Naive B cell (primary cell): ENCODE measurements around the gene GCG. TPM values are rescaled to one million over a fixed set of nuclear protein-coding genes. Genes with fewer than 3 reads are reported as not detected.

Experiments
- ATAC-seq, 2 donors: fragments of 150-1000 bp; cut with Tn5 transposase; 2 replicates each; pipeline ENCODE4 v1.10.0; 2021; ENCODE audit warnings: low read depth in 2 of 2, mild to moderate bottlenecking in 2 of 2, moderate library complexity in 2 of 2
- DNase-seq: peaks from one replicate; pipeline ENCODE4 v3.0.0; 2022
- H3K27ac Mint-ChIP-seq, 6 donors: one replicate each; pipeline ENCODE4 v1.8.0; 2020 to 2022; ENCODE audit warnings: mild to moderate bottlenecking in 6 of 6, mixed read lengths in 6 of 6, moderate library complexity in 5 of 6, inconsistent platforms in 2 of 6
- H3K27me3 Mint-ChIP-seq, 3 donors: one replicate each; pipeline ENCODE4 v1.8.0; 2021 to 2022; ENCODE audit warnings: mixed read lengths in 3 of 3, mild to moderate bottlenecking in 1 of 3
- H3K36me3 Mint-ChIP-seq, 2 donors: one replicate each; pipeline ENCODE4 v1.8.0; 2020 to 2022; ENCODE audit warnings: mixed read lengths in 2 of 2, inconsistent platforms in 1 of 2, mild to moderate bottlenecking in 1 of 2
- H3K4me1 Mint-ChIP-seq, 3 donors: one replicate each; pipeline ENCODE4 v1.8.0; 2020 to 2022; ENCODE audit warnings: mixed read lengths in 3 of 3, inconsistent platforms in 1 of 3, mild to moderate bottlenecking in 1 of 3, moderate library complexity in 1 of 3
- H3K4me3 Mint-ChIP-seq, 8 donors: one replicate each; pipeline ENCODE4 v1.8.0; 2020 to 2022; ENCODE audit warnings: mild to moderate bottlenecking in 8 of 8, mixed read lengths in 8 of 8, moderate library complexity in 8 of 8, inconsistent platforms in 2 of 8
- H3K9me3 Mint-ChIP-seq, 7 donors: one replicate each; pipeline ENCODE4 v1.8.0; 2020 to 2022; ENCODE audit warnings: mixed read lengths in 7 of 7, mild to moderate bottlenecking in 5 of 7, inconsistent platforms in 2 of 7, moderate library complexity in 1 of 7
- polyA plus RNA-seq, 6 donors: library from polyadenylated mRNA; unstranded; fragments of 300-500 nt; fragmentation: Illumina TruSeq; gene quantifications; one replicate each; pipeline ENCODE4 v1.2.3, GENCODE V29; 2021; ENCODE audit warnings: low read depth in 6 of 6

Gene GCG
- polyA plus RNA-seq, 6 donors from 2014 or later, result not detected

DNA sequence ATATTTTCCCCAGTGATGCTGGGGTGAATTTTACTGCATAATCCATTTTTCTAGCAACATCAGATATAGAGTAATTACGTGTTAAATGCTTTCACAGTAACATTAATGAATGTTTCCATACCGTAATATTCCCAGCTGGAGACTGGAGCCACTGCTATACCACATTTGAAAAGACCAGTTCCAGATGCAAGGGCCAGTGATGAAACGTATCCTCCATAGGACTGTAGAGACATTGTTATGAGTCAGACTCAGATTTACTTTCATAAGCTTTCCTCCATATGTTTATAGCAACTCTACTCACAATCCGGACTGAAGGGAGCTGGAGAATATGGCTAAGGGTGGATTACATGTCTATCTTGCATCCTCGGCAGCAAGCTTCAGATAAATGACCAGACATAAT, 22.7 kb upstream of the GCG start:
- no peak for ATAC-seq
- no peak for DNase-seq
- H3K9me3 Mint-ChIP-seq, result no peaks in the 10 kb centered on the region
- no peak overlapping the region for H3K27ac Mint-ChIP-seq
- no peaks in the 10 kb centered on the region for H3K4me1 Mint-ChIP-seq
- H3K36me3 Mint-ChIP-seq, result no peaks in the 10 kb centered on the region
- peaks cover 11 to 27% (median 25%) of the 10 kb centered on the region in 3 donors for H3K27me3 Mint-ChIP-seq
- no peak overlapping the region for H3K4me3 Mint-ChIP-seq

DNA sequence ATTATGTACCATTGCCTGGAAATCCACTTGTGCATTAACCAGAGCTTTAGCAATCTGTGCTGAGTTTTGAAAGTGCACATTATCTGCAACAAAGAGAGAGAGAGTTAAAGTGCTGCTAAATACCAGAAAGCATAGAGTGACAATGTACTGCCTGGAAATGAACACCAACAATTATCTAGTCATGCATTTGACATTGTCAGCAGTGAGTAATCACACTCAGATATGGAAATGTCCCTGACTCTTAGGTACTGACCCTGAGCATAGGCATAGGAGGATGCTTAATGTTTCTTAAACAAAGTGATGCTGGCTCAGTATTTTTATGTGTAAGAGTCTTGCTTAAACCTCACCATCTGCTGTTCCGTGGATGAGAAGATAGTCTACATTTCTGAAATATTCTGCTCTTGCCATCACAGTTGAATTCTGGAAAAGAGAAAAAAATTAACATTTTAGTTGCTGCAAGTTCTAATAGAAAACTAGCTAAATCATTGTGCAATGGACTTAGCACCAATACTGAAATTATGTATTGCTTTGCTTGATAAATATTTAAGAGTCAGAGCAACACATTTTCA, 20.8 kb upstream of the GCG start:
- peak overlapping the region in 2 of 6 donors; percentile 10 to 54 for H3K27ac Mint-ChIP-seq
- no peaks in the 10 kb centered on the region for H3K36me3 Mint-ChIP-seq

DNA sequence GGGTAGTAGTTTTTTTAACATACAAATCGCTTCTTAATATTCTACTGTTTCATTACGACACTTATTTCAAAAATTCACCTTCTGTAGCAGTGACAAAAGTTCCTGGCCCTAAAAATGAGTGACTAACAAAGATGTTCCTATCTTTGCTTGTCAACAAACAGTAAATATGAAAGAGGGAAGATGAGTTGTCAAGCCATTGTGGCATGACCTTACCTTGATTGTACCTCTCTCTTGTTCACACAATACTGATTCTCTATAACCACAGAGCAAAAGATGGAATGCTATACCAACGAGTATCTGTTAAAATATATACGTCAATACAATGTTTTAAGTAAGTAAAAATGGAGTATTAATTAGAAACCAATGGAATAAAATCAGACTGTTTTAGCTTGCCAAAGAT, 14.7 kb upstream of the GCG start:
- peaks cover 7 to 12% (median 10%) of the 10 kb centered on the region in 3 donors for H3K27me3 Mint-ChIP-seq
- no peaks in the 10 kb centered on the region for H3K36me3 Mint-ChIP-seq
- H3K4me3 Mint-ChIP-seq, result no peak overlapping the region
- H3K9me3 Mint-ChIP-seq, result no peaks in the 10 kb centered on the region
- DNase-seq (no peak), ATAC-seq (no peak)
- no peaks in the 10 kb centered on the region for H3K4me1 Mint-ChIP-seq
- H3K27ac Mint-ChIP-seq, result no peak overlapping the region

More for the DNA sequence above, 20.8 kb upstream of the GCG start:
- DNase-seq (no peak), ATAC-seq (no peak)
- Mint-ChIP-seq H3K4me3 (no peak overlapping the region), H3K4me1 (no peaks in the 10 kb centered on the region), H3K9me3 (no peaks in the 10 kb centered on the region), H3K27me3 (peaks cover 11 to 17% (median 16%) of the 10 kb centered on the region in 3 donors)

DNA sequence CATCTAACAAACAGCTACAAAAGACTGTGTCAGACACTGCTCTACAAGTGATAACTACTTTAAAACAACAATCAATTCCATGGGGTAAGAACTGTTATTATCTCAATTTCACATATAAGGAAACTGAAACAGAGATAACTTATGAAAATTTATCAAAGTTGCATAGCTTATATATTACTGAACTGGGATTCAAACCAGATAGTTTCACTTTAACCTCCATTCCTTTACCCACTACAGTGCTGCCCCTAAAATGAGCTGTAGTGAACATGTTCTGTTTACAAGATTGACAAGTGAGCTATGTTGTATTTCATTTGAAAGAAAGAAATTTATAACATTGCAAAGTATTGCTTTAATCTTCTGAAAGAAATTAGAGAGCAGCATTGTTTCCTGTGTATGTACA, 14.1 kb upstream of the GCG start:
- Mint-ChIP-seq H3K27ac (no peak overlapping the region), H3K27me3 (peaks cover 7 to 12% (median 10%) of the 10 kb centered on the region in 3 donors), H3K36me3 (no peaks in the 10 kb centered on the region), H3K4me1 (no peaks in the 10 kb centered on the region), H3K4me3 (no peak overlapping the region), H3K9me3 (no peaks in the 10 kb centered on the region)
- DNase-seq, result no peak
- ATAC-seq, result no peak

DNA sequence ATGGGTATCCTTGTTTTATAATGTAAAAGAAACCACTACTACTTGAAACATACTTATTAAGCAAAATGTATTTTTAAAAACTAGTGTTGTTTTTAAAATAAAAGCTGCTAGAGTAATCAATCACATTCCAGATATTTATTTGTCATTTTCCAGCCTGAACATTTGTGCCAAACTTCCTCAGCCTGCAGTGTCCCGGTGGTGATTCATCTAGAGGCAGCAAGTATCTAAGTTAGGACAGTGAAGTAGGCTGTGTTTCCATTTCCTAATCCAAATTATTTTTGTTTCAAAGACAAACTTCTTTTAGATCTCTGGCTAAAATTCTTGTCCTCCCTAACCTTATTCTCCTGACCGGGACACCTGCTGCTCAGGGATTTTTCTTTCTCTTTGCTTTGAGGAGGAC, 12.8 kb upstream of the GCG start:
- no peak overlapping the region for H3K27ac Mint-ChIP-seq
- H3K27me3 Mint-ChIP-seq, result peaks cover 9 to 14% (median 11%) of the 10 kb centered on the region in 3 donors
- no peaks in the 10 kb centered on the region for H3K36me3 Mint-ChIP-seq
- no peak overlapping the region for H3K4me3 Mint-ChIP-seq
- H3K4me1 Mint-ChIP-seq, result no peaks in the 10 kb centered on the region
- ATAC-seq (no peak), DNase-seq (no peak)
- H3K9me3 Mint-ChIP-seq, result no peaks in the 10 kb centered on the region

DNA sequence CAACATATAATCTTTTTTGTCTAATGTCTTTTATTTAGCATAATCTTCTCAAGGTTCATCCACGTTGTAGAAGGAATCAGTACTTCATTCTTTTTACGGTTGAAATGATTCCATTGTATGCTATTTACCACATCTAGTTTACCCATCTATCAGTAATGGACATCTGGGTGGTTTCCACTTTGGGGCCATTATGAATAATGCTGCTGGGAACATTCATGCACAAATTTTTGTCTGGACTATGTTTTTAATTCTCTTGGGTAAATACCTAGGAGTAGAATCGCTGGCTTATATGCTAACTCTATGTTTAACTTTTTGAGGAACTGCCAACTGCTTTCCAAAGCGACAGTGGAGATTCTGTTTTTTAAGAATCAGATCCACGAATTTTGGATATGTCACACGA, 7.4 kb upstream of the GCG start:
- Mint-ChIP-seq H3K4me1 (no peaks in the 10 kb centered on the region), H3K27ac (no peak overlapping the region), H3K9me3 (no peaks in the 10 kb centered on the region), H3K27me3 (peaks cover 22 to 29% (median 24%) of the 10 kb centered on the region in 3 donors), H3K4me3 (no peak overlapping the region), H3K36me3 (no peaks in the 10 kb centered on the region)
- DNase-seq, result no peak
- no peak for ATAC-seq

DNA sequence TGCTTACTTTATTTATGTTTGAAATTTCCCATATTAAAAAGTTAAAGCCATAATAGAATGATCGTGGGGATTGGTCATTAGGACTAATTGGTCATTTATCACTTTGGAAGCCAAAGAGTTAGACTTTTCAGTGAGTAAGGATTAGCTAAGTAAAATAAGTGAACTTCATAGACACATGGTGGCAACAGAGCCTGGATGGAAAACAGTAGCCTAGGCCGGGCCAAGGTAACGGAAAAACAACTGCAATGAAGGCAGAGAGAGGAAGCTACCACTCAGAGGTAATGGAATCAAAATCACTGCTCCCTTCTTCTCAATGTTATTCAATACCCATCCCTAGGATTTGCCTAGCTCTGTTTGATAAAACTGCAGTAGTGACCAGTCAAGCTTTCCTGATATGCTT, 4.1 kb upstream of the GCG start:
- Mint-ChIP-seq H3K9me3 (no peaks in the 10 kb centered on the region), H3K4me3 (no peak overlapping the region), H3K4me1 (peaks cover 2 to 7% (median 5%) of the 10 kb centered on the region in 3 donors), H3K36me3 (no peaks in the 10 kb centered on the region), H3K27me3 (peaks cover 29 to 42% (median 30%) of the 10 kb centered on the region in 3 donors), H3K27ac (no peak overlapping the region)
- ATAC-seq (no peak), DNase-seq (no peak)

DNA sequence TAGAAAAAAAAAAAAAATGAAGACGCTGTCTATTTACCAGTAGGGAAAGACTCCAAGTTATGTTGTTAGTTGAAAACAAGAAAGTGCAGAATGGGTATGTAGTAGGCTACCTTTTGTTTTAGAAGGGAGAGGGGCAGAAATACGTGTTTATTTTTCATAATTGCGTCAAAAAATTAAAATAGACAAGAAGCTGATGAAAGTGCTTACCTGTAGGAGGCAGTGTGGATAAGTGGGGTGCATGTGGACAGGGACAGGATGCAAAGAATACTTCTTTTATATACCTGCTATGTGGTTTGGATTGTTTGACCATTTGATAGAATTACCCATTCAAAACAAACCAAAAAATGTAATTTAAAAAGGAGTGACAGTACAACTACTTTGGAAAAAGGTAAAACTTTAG, 3.0 kb upstream of the GCG start:
- Mint-ChIP-seq H3K27me3 (peaks cover 29 to 42% (median 30%) of the 10 kb centered on the region in 3 donors), H3K4me1 (peaks cover 2 to 7% (median 5%) of the 10 kb centered on the region in 3 donors), H3K9me3 (no peaks in the 10 kb centered on the region), H3K4me3 (no peak overlapping the region), H3K27ac (no peak overlapping the region), H3K36me3 (no peaks in the 10 kb centered on the region)
- ATAC-seq, result no peak
- no peak for DNase-seq

DNA sequence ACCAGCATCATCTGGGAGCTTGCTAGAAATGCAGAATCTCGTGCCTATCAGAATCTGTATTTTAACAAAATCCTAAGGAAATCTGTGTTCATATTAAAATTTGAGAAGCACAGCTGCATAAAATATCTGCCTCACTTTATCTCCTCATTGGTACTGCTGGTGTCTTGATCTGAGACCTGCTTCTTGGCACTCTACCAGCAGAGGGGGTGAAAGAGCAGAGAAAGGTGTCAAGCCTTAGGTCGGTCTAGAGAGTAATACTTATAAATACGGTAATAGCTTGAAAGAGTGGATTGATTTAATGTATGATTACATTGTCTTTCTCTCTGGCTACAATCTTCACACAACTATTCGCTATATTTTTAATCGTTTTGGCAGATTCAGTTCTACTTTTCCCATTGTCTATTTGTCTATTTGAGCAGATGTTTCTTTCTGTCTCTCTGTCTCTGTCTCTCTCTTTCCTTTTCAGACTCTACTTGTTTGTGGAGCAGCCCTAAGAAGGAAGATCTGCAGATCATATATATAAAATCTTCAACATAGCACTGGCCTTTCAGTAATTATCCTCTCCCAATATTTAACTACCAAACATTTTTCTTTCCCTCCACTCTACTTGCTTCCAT, 1.7 kb upstream of the GCG start:
- peak; percentile 71 to 72 for ATAC-seq
- H3K27me3 Mint-ChIP-seq, result peaks cover 21 to 34% (median 22%) of the 10 kb centered on the region in 3 donors
- peaks cover 2 to 7% (median 5%) of the 10 kb centered on the region in 3 donors for H3K4me1 Mint-ChIP-seq
- peak; percentile 15 for DNase-seq
- H3K36me3 Mint-ChIP-seq, result no peaks in the 10 kb centered on the region
- H3K4me3 Mint-ChIP-seq, result no peak overlapping the region
- H3K27ac Mint-ChIP-seq, result no peak overlapping the region
- H3K9me3 Mint-ChIP-seq, result no peaks in the 10 kb centered on the region

DNA sequence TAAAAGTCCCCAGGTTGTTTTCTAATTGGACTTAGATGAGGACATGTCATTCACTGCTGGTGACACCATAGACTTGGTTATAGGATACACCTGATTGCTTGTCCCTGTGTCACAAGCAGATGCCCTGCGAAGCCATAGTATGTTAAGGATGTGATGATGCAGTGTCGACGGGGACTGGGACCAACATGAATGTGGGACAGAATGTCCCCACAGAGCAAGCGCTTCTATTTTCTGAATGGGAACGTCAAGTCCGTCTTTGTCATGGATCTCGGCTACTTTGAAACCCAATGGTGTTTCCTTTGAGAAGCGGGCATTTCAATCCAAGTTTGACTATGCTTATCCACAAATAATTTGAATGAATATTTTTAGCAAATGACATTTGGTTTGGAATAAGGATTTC, 2.1 kb downstream of the GCG start:
- Mint-ChIP-seq H3K4me3 (no peak overlapping the region), H3K9me3 (no peaks in the 10 kb centered on the region), H3K36me3 (no peaks in the 10 kb centered on the region), H3K27me3 (peaks cover 24 to 55% (median 37%) of the 10 kb centered on the region in 3 donors), H3K27ac (no peak overlapping the region), H3K4me1 (peaks cover 2 to 7% (median 5%) of the 10 kb centered on the region in 3 donors)
- no peak for ATAC-seq
- no peak for DNase-seq

DNA sequence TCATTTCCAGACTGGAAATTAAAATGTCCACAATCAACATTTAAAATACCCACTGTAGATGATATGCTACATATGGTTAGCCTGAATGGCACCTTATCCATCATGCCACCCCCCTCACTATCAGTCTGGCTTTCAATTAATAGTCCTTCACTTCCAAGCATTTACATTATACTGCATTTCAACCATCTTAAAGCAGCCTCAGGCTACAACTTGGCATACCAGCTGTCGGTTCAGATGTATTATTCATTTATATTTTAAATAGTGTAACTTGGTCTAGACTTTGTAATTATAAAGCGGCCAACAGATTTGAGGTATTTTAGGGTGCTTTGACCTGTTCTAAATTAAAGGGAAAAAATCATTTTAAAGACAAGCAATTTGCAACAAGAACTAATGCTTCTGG, 2.6 kb downstream of the GCG start:
- peaks cover 2 to 7% (median 5%) of the 10 kb centered on the region in 3 donors for H3K4me1 Mint-ChIP-seq
- H3K27ac Mint-ChIP-seq, result no peak overlapping the region
- ATAC-seq (no peak), DNase-seq (no peak)
- H3K36me3 Mint-ChIP-seq, result no peaks in the 10 kb centered on the region
- peaks cover 19 to 50% (median 32%) of the 10 kb centered on the region in 3 donors for H3K27me3 Mint-ChIP-seq
- no peaks in the 10 kb centered on the region for H3K9me3 Mint-ChIP-seq
- H3K4me3 Mint-ChIP-seq, result no peak overlapping the region

DNA sequence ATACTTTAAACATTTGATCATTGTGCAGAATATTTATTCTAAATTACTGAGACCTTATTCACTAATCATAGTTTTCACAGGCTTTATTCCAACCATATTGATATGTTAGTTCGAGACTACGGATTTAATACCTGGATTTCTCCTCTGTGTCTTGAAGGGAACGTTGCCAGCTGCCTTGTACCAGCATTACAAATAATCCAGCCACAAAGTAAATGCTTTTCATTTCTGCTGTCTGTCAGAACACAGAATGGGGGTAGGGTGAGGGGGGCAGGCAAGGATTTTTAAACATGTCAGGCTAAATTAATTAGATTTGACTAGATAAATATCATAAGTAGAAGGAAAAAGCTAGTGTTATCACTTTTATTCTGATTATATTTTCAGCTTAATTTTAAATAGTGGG, 3.1 kb downstream of the GCG start:
- no peak for ATAC-seq
- Mint-ChIP-seq H3K27me3 (peaks cover 18 to 46% (median 28%) of the 10 kb centered on the region in 3 donors), H3K4me3 (no peak overlapping the region), H3K4me1 (peaks cover 2 to 4% (median 3%) of the 10 kb centered on the region in 3 donors), H3K27ac (no peak overlapping the region), H3K36me3 (no peaks in the 10 kb centered on the region), H3K9me3 (no peaks in the 10 kb centered on the region)
- no peak for DNase-seq

DNA sequence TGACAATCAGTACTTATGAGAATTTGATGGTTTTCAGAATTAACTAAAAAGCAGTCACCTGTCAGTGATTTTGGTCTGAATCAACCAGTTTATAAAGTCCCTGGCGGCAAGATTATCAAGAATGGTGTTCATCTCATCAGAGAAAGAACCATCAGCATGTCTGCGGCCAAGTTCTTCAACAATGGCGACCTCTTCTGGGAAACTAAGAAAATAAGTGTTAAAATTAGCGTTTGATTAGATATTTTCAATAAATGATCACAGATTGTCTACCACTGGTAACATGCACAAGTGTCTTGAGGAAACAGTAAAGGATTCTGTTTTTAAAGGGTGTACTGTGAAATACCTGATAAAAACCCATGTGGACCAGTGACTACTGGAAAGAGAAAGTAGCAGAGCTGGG, 8.1 kb downstream of the GCG start:
- no peak for DNase-seq
- H3K36me3 Mint-ChIP-seq, result no peaks in the 10 kb centered on the region
- no peak for ATAC-seq
- H3K27me3 Mint-ChIP-seq, result peaks cover 24 to 56% (median 33%) of the 10 kb centered on the region in 3 donors
- no peak overlapping the region for H3K4me3 Mint-ChIP-seq
- no peaks in the 10 kb centered on the region for H3K9me3 Mint-ChIP-seq
- H3K27ac Mint-ChIP-seq, result no peak overlapping the region
- H3K4me1 Mint-ChIP-seq, result no peaks in the 10 kb centered on the region

DNA sequence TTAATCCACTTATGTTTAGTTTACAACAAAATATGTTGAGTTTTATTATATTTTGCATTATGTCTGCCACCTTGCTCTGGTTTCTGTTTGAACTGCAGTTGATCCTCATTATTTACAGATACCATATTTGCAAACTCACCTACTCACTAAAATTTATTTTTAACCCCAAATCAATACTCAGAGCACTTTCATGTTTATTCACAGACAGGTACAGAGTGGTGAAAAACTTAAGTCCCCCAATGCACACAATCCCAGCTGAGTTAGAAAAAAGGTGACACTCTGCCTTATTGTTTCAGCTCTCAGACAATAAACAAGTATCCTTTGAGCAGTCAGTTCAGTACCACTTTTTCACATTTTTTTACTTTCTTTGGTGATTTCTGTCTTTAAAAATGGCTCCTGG, 13.7 kb downstream of the GCG start:
- H3K4me1 Mint-ChIP-seq, result no peaks in the 10 kb centered on the region
- H3K9me3 Mint-ChIP-seq, result no peaks in the 10 kb centered on the region
- no peak for DNase-seq
- no peak overlapping the region for H3K4me3 Mint-ChIP-seq
- no peak overlapping the region for H3K27ac Mint-ChIP-seq
- no peaks in the 10 kb centered on the region for H3K36me3 Mint-ChIP-seq
- ATAC-seq, result no peak
- H3K27me3 Mint-ChIP-seq, result peaks cover 21 to 32% (median 25%) of the 10 kb centered on the region in 3 donors
